DOHH2 (cell line): Measurements from ENCODE around the gene MGLL.

Experiments
- H3F3A ChIP-seq: fragments of 200-600 bp; sonication (generic), shearing (Covaris generic); 2 replicates; pipeline ENCODE4 v1.6.0; 2016; ENCODE audit warnings: antibody characterized with exemption, mild to moderate bottlenecking; ENCODE audit not compliant: control insufficient read depth, insufficient read depth
- H3K27ac ChIP-seq: fragments of 200-600 bp; sonication (generic); 2 replicates; pipeline ENCODE4 v1.5.1; 2014; ENCODE audit warnings: low read depth, mild to moderate bottlenecking, low read length, moderate library complexity
- H3K27me3 ChIP-seq: fragments of 200-600 bp; sonication (generic); 2 replicates; pipeline ENCODE4 v1.6.1; 2014; ENCODE audit warnings: mild to moderate bottlenecking, low read length, mixed read lengths; ENCODE audit not compliant: control insufficient read depth
- H3K36me3 ChIP-seq: fragments of 200-600 bp; sonication (generic); 2 replicates; pipeline ENCODE4 v1.6.1; 2014; ENCODE audit warnings: mild to moderate bottlenecking, low read length, moderate library complexity, mixed read lengths; ENCODE audit not compliant: control insufficient read depth
- H3K4me1 ChIP-seq: fragments of 200-600 bp; sonication (generic); 2 replicates; pipeline ENCODE4 v1.6.1; 2014; ENCODE audit warnings: mild to moderate bottlenecking, low read length, mixed read lengths; ENCODE audit not compliant: control insufficient read depth
- H3K4me2 ChIP-seq: fragments of 200-600 bp; sonication (generic); 2 replicates; pipeline ENCODE4 v1.6.0; 2014; ENCODE audit warnings: mild to moderate bottlenecking, low read length, moderate library complexity
- H3K4me3 ChIP-seq: fragments of 200-600 bp; sonication (generic); 2 replicates; pipeline ENCODE4 v1.5.1; 2014; ENCODE audit warnings: mild to moderate bottlenecking, low read length, mixed read lengths
- H3K79me2 ChIP-seq: fragments of 200-600 bp; sonication (generic); 2 replicates; pipeline ENCODE4 v1.6.1; 2014; ENCODE audit warnings: mild to moderate bottlenecking, low read length, mixed read lengths; ENCODE audit not compliant: control insufficient read depth
- H3K9me2 ChIP-seq: fragments of 200-600 bp; sonication (generic); replicated peaks from 2 replicates; pipeline ENCODE4 v1.6.1; 2014; ENCODE audit warnings: mild to moderate bottlenecking, low read length, mixed read lengths; ENCODE audit not compliant: control insufficient read depth
- H3K9me3 ChIP-seq: fragments of 200-600 bp; sonication (generic); 2 replicates; pipeline ENCODE4 v1.6.1; 2014; ENCODE audit warnings: antibody characterized with exemption, low read length, mixed read lengths; ENCODE audit not compliant: control insufficient read depth, insufficient read depth
- H4K20me1 ChIP-seq: fragments of 200-600 bp; sonication (generic); 2 replicates; pipeline ENCODE4 v1.6.0; 2014; ENCODE audit warnings: low read depth, mild to moderate bottlenecking, antibody characterized with exemption, low read length, moderate library complexity; ENCODE audit not compliant: control insufficient read depth, insufficient read depth
- CTCF ChIP-seq: fragments of 200-600 bp; sonication (generic); IDR thresholded peaks from one replicate; pipeline ENCODE4 v1.5.1; 2014; ENCODE audit warnings: antibody characterized with exemption, mild to moderate bottlenecking, low read depth, low read length; ENCODE audit not compliant: poor library complexity, severe bottlenecking
- EZH2phosphoT487 ChIP-seq: fragments of 200-600 bp; sonication (generic); IDR thresholded peaks from 2 replicates; pipeline ENCODE4 v1.6.1; 2017; ENCODE audit warnings: borderline replicate concordance, mild to moderate bottlenecking, antibody characterized with exemption, low read length, moderate library complexity, mixed read lengths

MGLL gene

GRCh38 chr3:127680798-127681221 is 141.5 kb downstream of the MGLL start:
- Histone ChIP-seq H3K4me1 (peaks cover 56% of the 10 kb centered on the region), H3K4me2 (no peak overlapping the region)
- TF ChIP-seq EZH2phosphoT487 (no peak), CTCF (no peak)

GRCh38 chr3:127680146-127680661 is 142.1 kb downstream of the MGLL start:
- H3F3A ChIP-seq, result peaks cover 5% of the 10 kb centered on the region
- peaks cover 50% of the 10 kb centered on the region for H3K4me1 ChIP-seq
- no peaks in the 10 kb centered on the region for H4K20me1 ChIP-seq
- H3K27me3 ChIP-seq, result no peaks in the 10 kb centered on the region
- no peak overlapping the region for H3K4me3 ChIP-seq
- H3K79me2 ChIP-seq, result no peaks in the 10 kb centered on the region
- no peaks in the 10 kb centered on the region for H3K36me3 ChIP-seq
- no peaks in the 10 kb centered on the region for H3K9me3 ChIP-seq
- no peak overlapping the region for H3K27ac ChIP-seq
- no peak overlapping the region for H3K4me2 ChIP-seq
- no peaks in the 10 kb centered on the region for H3K9me2 ChIP-seq
- TF ChIP-seq CTCF (no peak), EZH2phosphoT487 (no peak)

More at GRCh38 chr3:127680798-127681221, 141.5 kb downstream of the MGLL start:
- peaks cover 5% of the 10 kb centered on the region for H3F3A ChIP-seq
- no peak overlapping the region for H3K27ac ChIP-seq
- H3K36me3 ChIP-seq, result no peaks in the 10 kb centered on the region
- H3K4me3 ChIP-seq, result no peak overlapping the region
- H3K9me2 ChIP-seq, result no peaks in the 10 kb centered on the region
- H3K9me3 ChIP-seq, result no peaks in the 10 kb centered on the region
- H4K20me1 ChIP-seq, result no peaks in the 10 kb centered on the region
- no peaks in the 10 kb centered on the region for H3K27me3 ChIP-seq
- H3K79me2 ChIP-seq, result no peaks in the 10 kb centered on the region

- Histone ChIP-seq H3K27me3 (no peaks in the 10 kb centered on the region), H3F3A (peaks cover 5% of the 10 kb centered on the region), H3K4me3 (no peak overlapping the region), H3K4me1 (peaks cover 45% of the 10 kb centered on the region), H3K27ac (no peak overlapping the region), H3K79me2 (no peaks in the 10 kb centered on the region), H3K36me3 (no peaks in the 10 kb centered on the region), H3K9me2 (no peaks in the 10 kb centered on the region), H4K20me1 (no peaks in the 10 kb centered on the region), H3K4me2 (no peak overlapping the region), H3K9me3 (no peaks in the 10 kb centered on the region)
- peak; percentile 33 for TF ChIP-seq CTCF
- no peak for TF ChIP-seq EZH2phosphoT487
Measured at GRCh38 chr3:127679534-127680145, 142.7 kb downstream of the MGLL start.
